GM23338 (cell line): Measurements from ENCODE around the gene EHD2. TPM values are rescaled to one million over a fixed set of nuclear protein-coding genes. Genes with fewer than 3 reads are reported as not detected.
"Not testable (repeated sequence)": the region's sequence is repeated elsewhere in the genome, so short reads cannot be mapped to it uniquely, and the experiment has no call there.

ENCODE experiments used
- ATAC-seq: fragments of 200-7000 bp; cut with Tn5 transposase; 3 replicates; pipeline ENCODE4 v1.9.1; 2020
- DNase-seq: peaks from one replicate; pipeline ENCODE4 v3.0.0-alpha.2; 2015; ENCODE audit warnings: low spot score
- H2AFZ ChIP-seq: fragments of 200-600 bp; sonication (generic); 2 replicates; pipeline ENCODE4 v1.8.0; 2016; ENCODE audit warnings: antibody characterized with exemption, mild to moderate bottlenecking, moderate library complexity
- H3F3A ChIP-seq: fragments of 200-600 bp; sonication (generic); replicated peaks from 2 replicates; pipeline ENCODE4 v1.8.0; 2017; ENCODE audit warnings: antibody characterized with exemption, mixed run types, low read depth
- H3K27ac ChIP-seq: fragments of 200-600 bp; sonication (generic); 2 replicates; pipeline ENCODE4 v1.6.1; 2016; ENCODE audit warnings: low read depth
- H3K27me3 ChIP-seq: fragments of 200-600 bp; sonication (generic); 2 replicates; pipeline ENCODE4 v1.8.0; 2016; ENCODE audit warnings: mild to moderate bottlenecking, mixed run types, moderate library complexity; ENCODE audit not compliant: insufficient read depth
- H3K36me3 ChIP-seq: fragments of 200-600 bp; sonication (generic); 2 replicates; pipeline ENCODE4 v1.8.0; 2016; ENCODE audit warnings: mild to moderate bottlenecking; ENCODE audit not compliant: insufficient read depth
- H3K4me1 ChIP-seq: fragments of 200-600 bp; sonication (generic); 2 replicates; pipeline ENCODE4 v1.8.0; 2016; ENCODE audit warnings: mild to moderate bottlenecking, moderate library complexity; ENCODE audit not compliant: insufficient read depth
- H3K4me2 ChIP-seq: fragments of 200-600 bp; sonication (generic); 2 replicates; pipeline ENCODE4 v1.7.1; 2017; ENCODE audit warnings: mixed run types
- H3K4me3 ChIP-seq: fragments of 200-600 bp; sonication (generic); 2 replicates; pipeline ENCODE4 v1.6.1; 2016; ENCODE audit warnings: mixed run types
- H3K79me2 ChIP-seq: fragments of 200-600 bp; sonication (generic); replicated peaks from 2 replicates; pipeline ENCODE4 v1.8.0; 2017; ENCODE audit warnings: mild to moderate bottlenecking; ENCODE audit not compliant: insufficient read depth
- H3K9me2 ChIP-seq: fragments of 200-600 bp; sonication (generic); 2 replicates; pipeline ENCODE4 v1.8.0; 2017; ENCODE audit not compliant: insufficient read depth
- H4K20me1 ChIP-seq: fragments of 200-600 bp; sonication (generic); replicated peaks from 2 replicates; pipeline ENCODE4 v1.8.0; 2017; ENCODE audit warnings: mild to moderate bottlenecking; ENCODE audit not compliant: insufficient read depth
- H3K27ac Mint-ChIP-seq: 2 replicates; pipeline ENCODE4 v1.8.0; 2020; ENCODE audit warnings: inconsistent platforms, mild to moderate bottlenecking, moderate library complexity, mixed read lengths
- H3K27me3 Mint-ChIP-seq: 3 replicates; pipeline ENCODE4 v1.8.0; 2022; ENCODE audit warnings: low read depth, mild to moderate bottlenecking, moderate library complexity, mixed read lengths, inconsistent platforms; ENCODE audit not compliant: insufficient read depth, poor library complexity
- H3K36me3 Mint-ChIP-seq: 3 replicates; pipeline ENCODE4 v1.8.0; 2021; ENCODE audit warnings: low read depth, mild to moderate bottlenecking, inconsistent platforms, moderate library complexity, mixed read lengths
- H3K4me1 Mint-ChIP-seq: 3 replicates; pipeline ENCODE4 v1.8.0; 2020; ENCODE audit warnings: mild to moderate bottlenecking, inconsistent platforms, mixed read lengths
- H3K4me3 Mint-ChIP-seq: 3 replicates; pipeline ENCODE4 v1.8.0; 2021; ENCODE audit warnings: moderate library complexity, mild to moderate bottlenecking, inconsistent platforms, mixed read lengths
- H3K9me3 Mint-ChIP-seq: 3 replicates; pipeline ENCODE4 v1.8.0; 2020; ENCODE audit warnings: moderate library complexity, mild to moderate bottlenecking, inconsistent platforms, mixed read lengths
- CTCF ChIP-seq, 2 experiments: fragments of 200-600 bp in 1 of 2; sonication (generic) in 1 of 2; conservative IDR thresholded peaks; 2 replicates each; pipeline versions ENCODE4 v1.5.1 to v1.6.1; 2016 to 2017; ENCODE audit warnings: antibody characterized with exemption in 2 of 2, low read depth in 2 of 2, mild to moderate bottlenecking in 2 of 2, moderate library complexity in 1 of 2
- EZH2phosphoT487 ChIP-seq: fragments of 200-600 bp; sonication (generic); IDR thresholded peaks from one replicate; pipeline ENCODE4 v1.8.1; 2018; ENCODE audit warnings: antibody characterized with exemption; ENCODE audit not compliant: unreplicated experiment
- NANOG ChIP-seq: IDR thresholded peaks from 2 replicates; pipeline ENCODE4 v1.6.1; 2016; ENCODE audit warnings: antibody characterized with exemption, borderline replicate concordance
- ZNF114 ChIP-seq: fragments of 250-450 bp; sonication (Bioruptor Pico); IDR thresholded peaks from 2 replicates; pipeline ENCODE4 v1.5.0; 2020; ENCODE audit warnings: mild to moderate bottlenecking, moderate library complexity
- ZNF331 ChIP-seq: fragments of 250-450 bp; sonication (Bioruptor Pico); IDR thresholded peaks from 2 replicates; pipeline ENCODE4 v1.5.0; 2020; ENCODE audit warnings: low read depth, mild to moderate bottlenecking, moderate library complexity
- ZNF462 ChIP-seq: fragments of 250-450 bp; sonication (Bioruptor Pico); IDR thresholded peaks from 2 replicates; pipeline ENCODE4 v1.5.0; 2020; ENCODE audit warnings: mild to moderate bottlenecking, moderate library complexity
- polyA plus RNA-seq: library from polyadenylated mRNA; unstranded; fragments of >200 nt; fragmentation: Nextera tagmentation; extraction: Ambion mirVana; gene quantifications from 2 replicates; pipeline ENCODE4 v1.2.1, GENCODE V29; 2016
- total RNA-seq: library from RNA; depleted of rRNA; stranded (reverse); fragments of >200 nt; shearing (Covaris generic); gene quantifications from 2 replicates; pipeline ENCODE4 v1.2.3, GENCODE V29; 2014

Gene EHD2
- total and polyA plus RNA-seq, 2 experiments from 2014 or later = 6.6 to 10.8 TPM

- TF ChIP-seq ZNF462 (CRISPR knock-in tag) (no peak), ZNF114 (CRISPR knock-in tag) (no peak), CTCF (conservative IDR thresholded peaks at IDR 0.05; ENCODE audit: low read depth in 2 of 2) (no peak), NANOG (no peak), EZH2phosphoT487 (no peak), ZNF331 (CRISPR knock-in tag) (no peak)
These were observed 49.5 kb downstream of the EHD2 start (continued) for GRCh38 chr19:47762615-47763308.

GRCh38 chr19:47764705-47765104 is 51.5 kb downstream of the EHD2 start:
- H3K27me3 ChIP-seq, H3K36me3 ChIP-seq: not testable (repeated sequence)
- peaks cover 15% of the 10 kb centered on the region for H3K27me3 Mint-ChIP-seq

More at GRCh38 chr19:47764705-47765104, 51.5 kb downstream of the EHD2 start:
- not testable (repeated sequence) for H3K9me2 ChIP-seq, H3K79me2 ChIP-seq, H3K4me3 ChIP-seq, H3K9me3 Mint-ChIP-seq, H2AFZ ChIP-seq, DNase-seq, H3K4me2 ChIP-seq, H3K27ac ChIP-seq, H3K4me1 ChIP-seq, H3K36me3 Mint-ChIP-seq, ATAC-seq, H4K20me1 ChIP-seq, H3K4me3 Mint-ChIP-seq, H3K27ac Mint-ChIP-seq
- peaks cover 11% of the 10 kb centered on the region for H3K4me1 Mint-ChIP-seq
- 0 out of 2 replicates have a peak, but pooled peaks cover 15% of the 10 kb centered on the region for H3F3A ChIP-seq
